ENCODE results near the gene FGF19.

Gene FGF19

GRCh38 chr11:69651834-69652620, 51.8 kb downstream of the FGF19 start:
- DNase-seq (no peak), ATAC-seq (no peak)
- H3K4me1 Mint-ChIP-seq = no peaks in the 10 kb centered on the region
- no peak overlapping the region for H3K4me3 Mint-ChIP-seq
- no peaks in the 10 kb centered on the region for H3K27me3 Mint-ChIP-seq
- no peak overlapping the region for H3K27ac Mint-ChIP-seq
- no peaks in the 10 kb centered on the region for H3K9me3 Mint-ChIP-seq

GRCh38 chr11:69650832-69651344, 52.9 kb downstream of the FGF19 start:
- Mint-ChIP-seq H3K4me3 (no peak overlapping the region), H3K27me3 (no peaks in the 10 kb centered on the region), H3K9me3 (no peaks in the 10 kb centered on the region), H3K4me1 (no peaks in the 10 kb centered on the region), H3K27ac (no peak overlapping the region)
- DNase-seq (no peak), ATAC-seq (no peak)

- Mint-ChIP-seq H3K27ac (peak overlapping the region in 1 of 2 donors; percentile 19), H3K4me1 (no peaks in the 10 kb centered on the region), H3K27me3 (no peaks in the 10 kb centered on the region), H3K4me3 (no peak overlapping the region), H3K9me3 (no peaks in the 10 kb centered on the region)
- ATAC-seq = no peak
- DNase-seq = no peak
Measured at GRCh38 chr11:69650081-69650831, 53.6 kb downstream of the FGF19 start.

GRCh38 chr11:69649576-69649900, 54.3 kb downstream of the FGF19 start:
- ATAC-seq (no peak), DNase-seq (no peak)
- no peaks in the 10 kb centered on the region for H3K9me3 Mint-ChIP-seq
- peak overlapping the region in 1 of 2 donors; percentile 12 for H3K27ac Mint-ChIP-seq
- H3K4me3 Mint-ChIP-seq = no peak overlapping the region
- no peaks in the 10 kb centered on the region for H3K27me3 Mint-ChIP-seq
- H3K4me1 Mint-ChIP-seq = no peaks in the 10 kb centered on the region

- Mint-ChIP-seq H3K27ac (peak overlapping the region in 1 of 2 donors; percentile 12), H3K9me3 (no peaks in the 10 kb centered on the region), H3K4me3 (no peak overlapping the region), H3K27me3 (peaks cover 4% of the 10 kb centered on the region), H3K4me1 (no peaks in the 10 kb centered on the region)
- DNase-seq = no peak
- ATAC-seq = peak; percentile 10
Measured at GRCh38 chr11:69648679-69649575, 54.9 kb downstream of the FGF19 start.
